HEK293 (cell line): Measurements from ENCODE around the gene FOXK2.

Source experiments
- CTCF ChIA-PET: fragments of 350-600 bp; formaldehyde crosslinking; extraction: SDS; loops from one replicate; lab custom pipeline; 2021; ENCODE audit warnings: antibody characterized with exemption; lab: Yijun Ruan, JAX
- POLR2A ChIA-PET: fragments of 300-600 bp; formaldehyde crosslinking; extraction: SDS; loops from one replicate; lab custom pipeline; 2020; ENCODE audit warnings: antibody characterized with exemption, inconsistent platforms; lab: Yijun Ruan, JAX
- H3K27ac ChIP-seq: fragments of 200-500 bp; sonication (Bioruptor generic); 2 replicates; pipeline ENCODE4 v1.5.1; 2014; ENCODE audit warnings: low read depth, low read length, control low read depth, inconsistent platforms; ENCODE audit errors: extremely low read depth
- H3K36me3 ChIP-seq, 2 experiments: fragments of 200-500 bp in 1 of 2; sonication (Bioruptor generic) in 1 of 2; 1 replicate in 1 of 2; 2 replicates in 1 of 2; pipeline ENCODE4 v1.5.1; 2014 to 2017; ENCODE audit warnings: inconsistent platforms in 2 of 2, low read length in 2 of 2; ENCODE audit not compliant: control insufficient read depth in 2 of 2, insufficient read depth in 1 of 2
- H3K4me1 ChIP-seq: fragments of 200-500 bp; sonication (Bioruptor generic); 2 replicates; pipeline ENCODE4 v1.5.1; 2014; ENCODE audit warnings: mild to moderate bottlenecking, low read length, inconsistent platforms; ENCODE audit not compliant: control insufficient read depth, insufficient read depth
- H3K4me3 ChIP-seq: 2 replicates; pipeline ENCODE4 v1.5.1; 2011; ENCODE audit warnings: low read depth, mild to moderate bottlenecking, control low read depth, low read length, moderate library complexity
- H3K9me3 ChIP-seq: fragments of 200-500 bp; sonication (Bioruptor generic); 2 replicates; pipeline ENCODE4 v1.5.1; 2014; ENCODE audit warnings: low read depth, low read length, inconsistent platforms; ENCODE audit not compliant: control insufficient read depth, insufficient read depth
- AEBP2 ChIP-seq: fragments of 450-650 bp; formaldehyde crosslinking; IDR thresholded peaks from 2 replicates; pipeline ENCODE4 v1.5.1; 2016; ENCODE audit warnings: missing biosample characterization, missing genetic modification characterization, borderline replicate concordance
- HOXC10 ChIP-seq: sonication (generic); formaldehyde crosslinking; IDR thresholded peaks from 2 replicates; pipeline ENCODE4 v1.8.1; 2023; ENCODE audit warnings: mild to moderate bottlenecking, missing genetic modification reagents
- HOXD13 ChIP-seq: sonication (generic); formaldehyde crosslinking; IDR thresholded peaks from 2 replicates; pipeline ENCODE4 v1.8.0; 2022; ENCODE audit warnings: missing genetic modification reagents, borderline replicate concordance
- KLF10 ChIP-seq: fragments of 450-650 bp; IDR thresholded peaks from 2 replicates; pipeline ENCODE4 v1.5.1; 2018; ENCODE audit warnings: missing biosample characterization, mild to moderate bottlenecking, missing genetic modification characterization
- PATZ1 ChIP-seq: fragments of 450-650 bp; formaldehyde crosslinking; IDR thresholded peaks from 2 replicates; pipeline ENCODE4 v1.5.1; 2016; ENCODE audit warnings: missing biosample characterization, missing genetic modification characterization
- ZBTB49 ChIP-seq: fragments of 450-650 bp; formaldehyde crosslinking; IDR thresholded peaks from 2 replicates; pipeline ENCODE4 v1.5.1; 2016; ENCODE audit warnings: missing biosample characterization, missing genetic modification characterization, low read depth
- ZBTB7A ChIP-seq: fragments of 450-650 bp; formaldehyde crosslinking; IDR thresholded peaks from 2 replicates; pipeline ENCODE4 v1.5.1; 2016; ENCODE audit warnings: low read depth, missing biosample characterization, missing genetic modification characterization
- ZFP37 ChIP-seq: fragments of 450-650 bp; formaldehyde crosslinking; IDR thresholded peaks from 2 replicates; pipeline ENCODE4 v1.5.1; 2016; ENCODE audit warnings: missing biosample characterization, missing genetic modification characterization
- ZNF114 ChIP-seq: fragments of 450-650 bp; formaldehyde crosslinking; IDR thresholded peaks from 2 replicates; pipeline ENCODE4 v1.5.0; 2017; ENCODE audit warnings: missing biosample characterization, missing genetic modification characterization
- ZNF16 ChIP-seq: fragments of 450-650 bp; formaldehyde crosslinking; IDR thresholded peaks from 2 replicates; pipeline ENCODE4 v1.5.1; 2016; ENCODE audit warnings: low read depth, missing biosample characterization, missing genetic modification characterization
- ZNF23 ChIP-seq: fragments of 450-650 bp; formaldehyde crosslinking; IDR thresholded peaks from 2 replicates; pipeline ENCODE4 v1.5.1; 2016; ENCODE audit warnings: missing biosample characterization, missing genetic modification characterization, borderline replicate concordance
- ZNF292 ChIP-seq: fragments of 450-650 bp; formaldehyde crosslinking; IDR thresholded peaks from 2 replicates; pipeline ENCODE4 v1.5.1; 2016; ENCODE audit warnings: low read depth, missing biosample characterization, missing genetic modification characterization, borderline replicate concordance
- ZNF362 ChIP-seq: fragments of 450-650 bp; formaldehyde crosslinking; IDR thresholded peaks from 2 replicates; pipeline ENCODE4 v1.5.1; 2016; ENCODE audit warnings: missing biosample characterization, missing genetic modification characterization
- ZNF423 ChIP-seq: fragments of 450-650 bp; formaldehyde crosslinking; IDR thresholded peaks from 2 replicates; pipeline ENCODE4 v1.5.1; 2016; ENCODE audit warnings: missing biosample characterization, missing genetic modification characterization
- ZNF513 ChIP-seq: fragments of 450-650 bp; IDR thresholded peaks from 2 replicates; pipeline ENCODE4 v1.5.1; 2018; ENCODE audit warnings: missing biosample characterization, missing genetic modification characterization
- ZNF585B ChIP-seq: fragments of 450-650 bp; formaldehyde crosslinking; IDR thresholded peaks from 2 replicates; pipeline ENCODE4 v1.5.1; 2016; ENCODE audit warnings: missing biosample characterization, missing genetic modification characterization
- ZNF624 ChIP-seq: fragments of 450-650 bp; formaldehyde crosslinking; IDR thresholded peaks from 2 replicates; pipeline ENCODE4 v1.5.1; 2017; ENCODE audit warnings: missing biosample characterization, missing genetic modification characterization
- ZNF626 ChIP-seq: fragments of 450-650 bp; sonication (Bioruptor Pico); formaldehyde crosslinking; IDR thresholded peaks from 2 replicates; pipeline ENCODE4 v1.5.1; 2018; ENCODE audit warnings: missing biosample characterization, missing genetic modification characterization, inconsistent platforms
- ZNF692 ChIP-seq: fragments of 450-650 bp; formaldehyde crosslinking; IDR thresholded peaks from 2 replicates; pipeline ENCODE4 v1.5.1; 2016; ENCODE audit warnings: missing biosample characterization, missing genetic modification characterization
- ZNF76 ChIP-seq: fragments of 450-650 bp; formaldehyde crosslinking; IDR thresholded peaks from 2 replicates; pipeline ENCODE4; 2016; ENCODE audit warnings: low read depth, missing biosample characterization, missing genetic modification characterization, borderline replicate concordance

FOXK2 gene

GRCh38 chr17:82602487-82602886 is 83.0 kb downstream of the FOXK2 start:
- H3K36me3 ChIP-seq: peaks cover 39 to 87% of the 10 kb centered on the region in 2 experiments
- H3K9me3 ChIP-seq: no peaks in the 10 kb centered on the region
- no peak overlapping the region; the same call in 1 of the 2 replicates for H3K27ac ChIP-seq
- POLR2A ChIA-PET: no interaction called here
- no peaks in the 10 kb centered on the region for H3K4me1 ChIP-seq
- TF ChIP-seq AEBP2 (no peak), ZFP37 (tag by site-specific recombination) (no peak), ZNF513 (tag by site-specific recombination) (no peak), ZNF624 (tag by site-specific recombination) (no peak), ZNF114 (no peak), ZNF626 (tag by site-specific recombination) (no peak), ZNF692 (tag by site-specific recombination) (no peak), PATZ1 (tag by site-specific recombination) (no peak), ZNF362 (tag by site-specific recombination) (no peak), ZNF292 (tag by site-specific recombination) (no peak), ZBTB49 (tag by site-specific recombination) (no peak), ZNF585B (no peak), KLF10 (tag by site-specific recombination) (no peak), ZNF16 (no peak), HOXC10 (CRISPR knock-in tag) (no peak), ZBTB7A (tag by site-specific recombination) (no peak), HOXD13 (CRISPR knock-in tag) (no peak), ZNF76 (no peak), ZNF423 (tag by site-specific recombination) (no peak), ZNF23 (tag by site-specific recombination) (no peak)
- CTCF ChIA-PET: interaction anchor here (1.1 kb wide), 1 partner anchor 176 kb away, joined by 3 read pairs; no protein-coding TSS in a partner anchor
- H3K4me3 ChIP-seq: no peak overlapping the region
